GM04504 (cell line): Measurements from ENCODE around the gene AHI1.

ENCODE experiments used
- DNase-seq: peaks from one replicate; pipeline ENCODE4 v3.0.0-alpha.2; 2012; ENCODE audit warnings: low read depth

The AHI1 gene

DNA sequence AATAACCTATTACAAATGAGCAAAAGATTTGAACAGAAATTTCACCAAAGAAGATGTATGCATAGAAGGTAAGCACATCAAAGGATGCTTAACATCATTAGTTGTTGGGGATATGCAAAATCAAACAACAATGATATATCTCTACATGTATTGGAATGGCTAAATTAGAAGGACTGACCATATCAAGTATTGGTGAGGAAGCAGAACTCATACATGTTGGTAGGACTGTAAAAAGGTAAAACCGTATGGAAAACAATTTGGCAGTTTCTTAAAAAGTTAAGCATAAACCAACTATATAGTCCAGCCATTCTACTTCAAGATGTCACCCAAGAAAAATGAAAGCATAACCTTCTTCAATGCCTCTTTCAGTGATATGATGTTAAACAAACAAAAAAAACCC, 202.5 kb downstream of the AHI1 start:
- no peak for DNase-seq

DNA sequence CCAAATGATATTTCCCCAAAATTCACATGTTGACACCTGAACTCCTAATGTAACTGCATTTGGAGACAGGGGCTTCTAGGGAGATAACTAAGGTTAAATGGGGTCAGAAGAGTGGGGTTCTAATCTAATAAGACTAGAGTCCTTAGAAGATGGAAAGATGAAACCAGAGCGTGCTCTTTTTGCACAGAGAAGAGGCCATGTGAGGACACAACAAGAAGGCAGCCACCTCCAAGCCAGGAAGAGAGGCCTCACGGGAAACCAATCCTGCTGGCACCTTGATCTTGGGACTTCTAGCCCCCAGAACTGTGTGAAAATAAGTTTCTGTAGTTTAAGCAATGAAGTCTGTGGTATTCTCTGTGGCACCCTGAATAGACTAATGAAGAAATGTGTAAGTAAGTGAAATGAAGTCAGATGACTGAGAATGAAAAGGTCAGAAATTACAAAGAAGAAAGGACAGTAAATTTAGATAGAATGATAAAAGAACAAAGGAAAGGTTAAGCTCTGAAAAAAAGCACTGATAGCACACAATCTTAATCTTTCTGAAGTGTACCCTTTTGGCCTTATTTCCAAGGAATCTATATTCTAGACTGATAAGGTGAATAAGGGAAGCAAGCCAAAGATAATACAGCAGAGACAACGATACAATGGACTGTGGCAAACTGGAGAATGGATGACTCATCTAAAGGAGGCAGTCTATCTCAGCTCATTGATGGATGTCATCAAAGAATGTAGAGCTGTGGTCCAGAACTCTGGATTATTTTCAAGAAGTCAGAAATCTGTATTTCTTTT, 206.1 kb downstream of the AHI1 start:
- DNase-seq: no peak

DNA sequence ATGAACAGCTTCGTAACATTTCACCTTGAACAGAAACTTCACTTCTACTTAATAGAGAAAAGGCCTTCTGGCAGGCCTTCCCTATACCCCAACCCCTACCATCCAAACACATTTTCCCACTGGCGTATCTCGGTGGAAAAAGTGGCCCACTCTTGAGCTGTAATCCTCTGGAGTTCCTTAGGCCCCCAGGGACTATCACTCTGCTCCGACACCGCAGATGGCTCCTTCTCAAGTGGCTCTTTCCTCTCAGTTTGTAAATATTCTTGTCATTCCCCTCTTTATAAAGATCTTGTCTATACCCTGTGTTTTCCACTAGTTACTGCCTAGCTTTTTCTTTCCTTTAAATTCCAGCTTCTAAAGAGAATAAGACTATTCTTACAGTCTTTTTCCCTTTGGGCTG, 207.7 kb downstream of the AHI1 start:
- no peak for DNase-seq

DNA sequence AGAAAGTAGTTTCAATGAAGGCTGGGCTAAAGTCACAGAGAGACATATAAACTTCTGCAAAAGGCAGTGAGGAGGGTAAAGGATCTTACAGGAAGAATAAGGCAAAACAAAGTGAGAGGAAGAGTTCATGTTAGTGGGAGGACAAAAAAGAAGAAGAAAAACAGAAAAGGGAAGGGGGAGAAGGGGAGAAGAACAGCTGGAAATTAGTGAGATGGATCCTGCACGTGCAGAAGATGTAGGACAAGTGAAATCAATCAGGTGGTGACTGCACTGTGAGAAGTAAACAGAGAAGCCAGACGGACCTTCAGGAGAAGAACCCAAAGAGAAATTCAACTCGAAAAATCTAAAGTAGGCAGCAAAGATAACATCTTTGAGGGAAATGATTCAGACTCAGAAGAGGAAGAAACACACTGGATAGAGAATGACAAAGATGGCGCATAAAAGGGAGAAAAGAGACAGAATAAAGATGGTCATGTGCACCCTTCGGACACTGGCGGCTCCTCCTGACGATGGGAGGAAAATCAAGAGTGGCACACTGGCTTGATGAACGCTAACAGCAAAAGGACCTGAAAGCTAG, 210.5 kb downstream of the AHI1 start:
- no peak for DNase-seq

DNA sequence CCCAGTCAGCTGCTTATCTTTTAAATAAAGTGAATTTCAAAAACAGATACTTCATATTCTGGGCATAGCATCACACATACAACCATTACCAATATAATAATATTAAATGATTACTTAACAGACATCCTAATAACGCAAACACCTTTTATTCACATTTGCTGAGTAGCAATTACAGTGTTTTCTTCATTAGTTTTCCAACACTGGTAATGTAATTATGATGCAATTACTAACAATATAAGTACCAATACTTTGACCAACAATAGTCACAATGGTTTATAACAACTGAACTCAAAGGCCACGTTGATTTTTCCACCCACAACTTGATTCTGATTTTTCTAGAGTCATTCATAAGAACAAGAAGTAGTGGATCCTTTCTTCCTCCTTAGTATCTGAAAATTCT, 212.4 kb downstream of the AHI1 start:
- no peak for DNase-seq

DNA sequence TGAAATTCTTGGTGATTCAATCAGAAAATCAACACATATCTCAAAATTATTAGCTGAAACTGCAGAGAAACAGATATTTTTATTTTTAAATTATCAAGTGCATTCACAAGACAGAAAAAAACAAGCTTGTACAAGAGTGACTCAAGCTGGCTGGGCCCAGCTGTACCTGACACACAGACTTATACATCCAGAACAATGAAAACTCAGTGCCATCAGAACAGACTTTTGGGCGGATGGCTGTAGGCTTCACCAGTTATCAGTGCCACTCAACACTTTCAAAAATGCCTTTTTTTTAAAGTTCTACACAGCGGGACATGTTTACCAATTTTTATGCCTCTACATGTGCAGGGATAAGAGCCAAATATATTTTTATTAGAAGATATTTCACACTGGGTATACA, 213.6 kb downstream of the AHI1 start:
- no peak for DNase-seq

DNA sequence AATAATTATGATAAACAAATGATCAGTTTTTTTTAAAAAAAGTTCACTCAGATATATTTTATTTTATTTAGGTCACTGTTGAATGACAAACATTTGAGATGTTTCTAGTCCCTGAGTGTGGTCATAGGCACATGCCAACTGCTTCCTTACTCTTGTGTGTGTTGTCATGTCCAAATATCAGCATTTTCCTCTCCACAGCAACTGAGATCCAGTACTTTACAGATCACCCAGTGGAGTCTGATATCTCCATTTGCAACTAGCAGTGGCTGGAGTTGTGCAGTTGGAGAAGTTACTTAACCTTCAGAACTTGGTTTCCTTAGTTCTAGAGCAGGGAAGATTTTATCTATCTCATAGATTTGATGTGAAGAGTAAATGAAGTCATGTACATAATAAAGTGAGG, 215.1 kb downstream of the AHI1 start:
- DNase-seq: no peak

DNA sequence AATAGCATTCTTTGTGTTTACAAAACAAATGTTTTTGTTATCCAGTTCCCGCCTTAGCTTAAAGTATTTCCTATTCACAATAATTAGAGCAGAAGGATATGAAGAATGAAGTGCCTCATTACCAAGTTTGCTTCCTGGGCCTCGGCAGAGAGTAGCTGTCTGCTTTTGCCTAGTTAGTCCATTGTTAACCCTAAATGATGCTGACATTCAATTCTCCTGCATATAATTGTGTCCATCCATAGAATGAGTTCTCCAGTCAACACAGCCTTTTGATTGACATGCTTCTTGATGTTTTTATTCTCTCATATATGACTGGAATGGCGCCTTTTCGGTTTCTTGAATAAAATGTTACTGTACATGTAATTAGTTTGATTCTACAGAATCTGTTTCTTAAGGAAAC, 215.6 kb downstream of the AHI1 start:
- no peak for DNase-seq

DNA sequence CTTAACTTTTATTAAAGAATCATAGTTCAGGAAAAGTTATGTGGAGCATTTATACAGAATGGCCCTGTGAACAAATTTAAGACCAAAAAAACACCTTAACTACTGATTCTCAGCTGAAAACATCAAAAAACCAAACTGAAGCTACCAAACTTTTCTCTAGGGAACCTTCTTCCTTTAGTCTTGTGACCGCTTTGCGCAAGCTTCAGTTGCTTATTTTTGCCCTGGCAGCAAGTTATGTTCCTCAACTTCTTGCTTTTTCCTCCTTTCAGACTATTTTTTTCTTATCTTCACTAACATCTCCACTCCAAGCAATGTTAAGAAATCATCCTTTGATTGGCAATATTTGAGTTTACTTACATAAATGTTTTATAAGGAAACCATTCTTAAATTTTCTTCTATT, 216.3 kb downstream of the AHI1 start:
- DNase-seq: no peak

DNA sequence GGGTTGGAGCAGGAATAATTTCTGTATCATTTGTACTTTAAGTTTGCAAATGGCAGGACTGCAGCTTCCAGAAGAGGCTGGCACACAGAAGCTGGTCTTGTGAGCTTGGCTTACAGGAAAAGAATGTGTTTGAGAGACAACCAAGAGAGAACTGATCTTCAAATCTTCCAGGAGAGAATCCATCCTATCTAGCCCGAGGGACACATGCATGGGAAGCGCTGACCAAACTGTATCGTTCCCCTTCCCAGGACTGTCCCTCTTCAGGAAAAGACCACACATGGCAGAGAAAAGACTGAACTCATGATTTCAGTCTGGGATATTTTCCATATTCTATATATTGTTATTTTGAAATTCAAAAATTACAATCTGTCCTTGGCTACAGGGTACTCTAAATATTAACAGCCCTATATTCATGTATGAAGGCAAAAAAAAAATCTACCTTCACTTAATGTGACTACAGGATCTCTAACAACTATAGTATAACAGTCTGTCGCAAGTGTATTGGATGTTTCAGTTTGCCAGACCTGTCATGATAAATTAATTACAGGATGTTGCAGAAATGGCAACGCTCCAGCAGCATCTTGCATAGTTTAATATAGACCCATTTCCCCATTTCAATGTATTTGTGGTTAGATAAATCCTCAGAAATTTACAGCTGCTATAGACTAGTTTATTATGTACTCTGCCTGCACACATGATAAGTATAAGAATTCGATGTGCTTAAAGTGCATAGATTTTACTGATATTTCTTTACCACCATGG, 217.0 kb downstream of the AHI1 start:
- DNase-seq: peak; percentile 37

DNA sequence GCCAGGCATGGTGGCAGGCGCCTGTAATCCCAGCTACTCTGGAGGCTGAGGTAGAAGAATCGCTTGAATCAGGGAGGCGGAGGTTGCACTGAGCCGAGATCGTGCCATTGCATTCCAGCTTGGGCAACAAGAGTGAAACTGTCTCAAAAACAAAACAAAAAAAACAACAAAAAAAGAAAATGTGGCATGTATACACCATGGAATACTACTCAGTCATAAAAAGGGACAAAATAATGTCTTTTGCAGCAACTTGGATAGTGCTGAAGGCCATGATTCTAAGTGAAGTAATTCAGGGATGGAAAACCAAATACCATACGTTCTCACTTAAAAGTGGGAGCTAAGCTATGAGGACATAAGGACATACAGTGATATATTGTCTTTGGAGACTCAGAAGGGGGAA, 220.1 kb downstream of the AHI1 start:
- DNase-seq: no peak

DNA sequence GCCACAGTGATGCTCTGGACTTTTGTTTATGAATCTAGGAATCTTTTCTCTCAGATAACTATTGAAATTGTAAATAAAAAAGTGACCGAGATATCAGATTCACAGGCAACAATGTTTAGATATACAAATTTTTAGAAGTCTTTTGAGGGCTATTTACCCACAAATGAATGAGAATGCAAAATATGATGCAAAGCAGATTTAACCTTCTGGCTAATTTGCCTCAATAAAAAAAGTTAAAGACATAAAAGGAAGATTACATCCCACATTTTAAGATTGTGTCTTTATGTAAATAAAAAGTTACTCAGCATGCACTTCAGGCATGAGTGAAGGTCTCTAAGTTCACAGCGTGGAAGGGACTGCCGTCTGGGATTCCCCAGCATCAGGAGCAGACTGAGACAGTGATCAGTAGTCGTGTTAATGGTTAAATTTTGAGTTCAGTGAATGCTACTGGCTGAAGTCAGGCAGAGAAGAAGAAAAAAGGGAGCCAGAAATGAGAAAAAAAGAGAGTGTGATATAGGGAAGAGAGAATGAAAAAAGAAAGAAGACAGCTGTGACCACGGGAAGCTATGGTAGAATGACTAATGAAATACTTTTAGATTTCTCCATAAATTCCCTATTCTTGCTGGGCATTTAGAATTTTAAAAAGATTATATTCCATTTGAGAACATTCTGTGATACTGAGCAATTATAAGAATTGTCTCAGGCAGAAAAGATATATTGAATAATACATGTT, 222.8 kb downstream of the AHI1 start:
- no peak for DNase-seq

DNA sequence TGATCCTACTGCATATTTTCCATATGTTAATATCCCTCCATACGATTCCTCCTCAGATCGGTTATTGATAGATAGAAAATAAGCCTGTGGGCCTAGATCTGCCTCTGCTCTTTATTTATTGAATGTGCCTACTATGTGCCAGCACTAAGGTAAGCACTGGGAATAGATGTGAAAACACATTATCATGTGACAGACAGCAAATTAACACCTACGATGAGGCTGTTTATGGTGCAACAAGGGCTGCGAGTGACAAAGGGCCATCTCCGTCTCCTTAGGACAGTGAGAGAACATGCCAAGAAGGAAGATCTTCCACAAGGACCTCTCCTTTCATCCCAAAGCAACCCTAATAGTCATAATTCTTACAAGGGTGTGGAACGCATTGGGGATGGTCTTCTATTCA, 225.9 kb downstream of the AHI1 start:
- no peak for DNase-seq

DNA sequence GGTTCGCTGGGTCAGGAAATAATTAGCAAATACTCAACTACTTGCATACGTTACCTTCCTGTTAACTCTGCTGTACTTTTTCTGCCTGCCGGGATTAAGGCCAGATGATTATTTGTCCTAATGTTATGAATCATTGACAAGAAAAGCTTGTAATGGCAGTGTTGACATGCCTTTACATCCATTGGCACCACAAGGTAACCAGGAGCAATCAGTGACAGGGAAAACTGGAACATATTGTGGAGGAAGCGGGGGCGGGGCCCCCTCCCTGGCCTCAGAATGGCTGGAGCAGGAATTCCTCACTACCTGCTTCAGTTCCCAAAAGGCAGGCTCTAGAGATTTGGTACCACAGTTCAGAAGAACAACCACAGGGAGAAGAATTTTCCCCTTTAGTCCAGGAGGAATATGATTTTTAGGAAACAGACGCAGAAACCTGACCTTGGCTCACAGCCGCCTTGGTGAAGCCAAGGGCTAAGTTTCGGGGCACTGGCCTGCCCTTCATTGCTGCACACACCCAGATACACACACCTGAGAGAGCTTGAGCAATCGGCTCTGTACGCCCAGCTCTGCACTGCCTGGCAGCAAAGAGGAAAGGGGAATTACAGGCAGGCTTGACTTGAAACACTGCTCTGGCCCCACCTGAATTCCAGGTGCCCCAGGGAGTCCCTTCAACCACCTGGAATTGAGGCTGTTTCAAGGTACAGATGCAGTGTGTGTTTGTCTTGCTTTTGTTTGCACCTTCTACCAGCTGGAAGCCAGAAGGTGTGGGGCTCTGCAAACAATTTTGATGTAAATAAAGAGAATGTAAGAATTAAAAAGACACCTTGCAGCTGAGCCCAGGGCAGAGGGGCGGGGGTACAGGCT, 226.6 kb downstream of the AHI1 start:
- no peak for DNase-seq

DNA sequence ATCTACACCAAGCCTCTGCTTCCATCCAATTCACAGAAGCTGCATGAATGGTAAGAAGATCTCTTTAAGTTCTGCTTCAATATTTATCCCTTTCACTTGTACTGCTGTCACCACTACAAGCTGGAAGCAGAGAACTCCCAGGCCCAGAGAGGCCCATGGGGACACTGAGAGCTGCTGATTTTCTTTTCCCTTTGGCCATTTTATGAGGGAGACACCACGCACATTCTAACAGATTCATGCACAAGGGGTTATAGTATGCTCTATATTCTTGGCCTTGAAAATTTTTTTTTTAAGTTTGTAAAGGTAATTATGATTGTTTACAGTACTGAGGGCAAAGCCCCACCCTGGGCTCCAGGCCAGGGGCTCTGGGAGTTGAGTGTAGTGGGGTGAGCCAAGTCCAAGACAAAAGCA, 228.1 kb downstream of the AHI1 start:
- DNase-seq: no peak

DNA sequence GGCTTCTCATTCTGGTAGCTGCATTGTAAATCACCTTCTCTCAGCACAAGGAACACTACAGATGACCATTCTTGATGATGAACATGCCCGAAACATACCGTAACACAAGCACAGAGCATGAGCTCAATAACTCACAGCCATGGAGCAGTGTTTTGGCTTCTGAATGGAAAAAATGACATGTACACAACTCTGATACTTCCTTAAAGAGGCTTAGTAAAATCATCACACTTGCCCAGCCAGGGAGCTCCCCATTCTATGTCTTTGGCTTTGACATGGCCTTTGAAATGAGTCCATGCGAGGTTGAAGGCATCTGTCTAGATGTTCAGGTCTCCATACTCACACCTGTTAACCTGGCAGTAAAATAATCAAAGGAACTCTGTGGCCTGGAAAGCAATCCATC, 228.8 kb downstream of the AHI1 start:
- no peak for DNase-seq

DNA sequence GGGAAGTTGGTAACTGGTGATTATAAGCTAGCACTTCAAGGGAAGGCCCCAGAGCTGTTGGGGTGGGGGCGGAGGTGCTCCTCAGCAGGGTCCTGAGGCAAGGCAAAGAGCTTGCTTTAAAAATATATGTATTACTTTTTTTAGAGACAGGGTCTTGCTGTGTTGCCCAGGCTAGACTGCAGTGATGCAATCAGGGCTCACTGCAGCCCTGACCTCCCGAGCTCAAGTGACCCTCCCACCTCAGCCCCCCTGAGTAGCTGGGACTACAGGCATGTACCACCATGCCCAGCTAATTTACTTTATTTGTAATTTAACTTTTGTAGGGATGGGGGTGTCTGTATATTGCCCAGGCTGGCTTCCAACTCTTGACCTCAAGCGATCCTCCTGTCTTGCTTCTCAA, 229.3 kb downstream of the AHI1 start:
- no peak for DNase-seq

DNA sequence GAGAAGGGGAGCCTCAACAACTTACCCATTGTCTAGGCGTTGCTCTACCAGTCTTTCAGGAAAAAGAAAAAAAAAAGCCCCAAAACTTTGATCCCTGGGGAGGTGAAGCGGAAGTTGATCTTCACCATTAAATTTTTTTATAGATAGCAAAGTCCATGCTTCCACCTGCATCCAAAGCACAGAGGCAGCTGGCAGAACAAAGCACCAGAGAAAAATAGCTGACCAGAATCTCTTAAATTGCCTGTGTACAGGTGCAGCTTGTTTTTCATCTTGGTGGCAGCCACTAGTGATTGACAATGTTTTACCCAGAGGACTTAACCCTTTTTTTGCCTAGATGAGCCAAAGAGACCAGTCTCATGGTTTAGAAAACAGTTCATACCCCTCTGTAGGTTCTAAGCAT, 230.5 kb downstream of the AHI1 start:
- no peak for DNase-seq

DNA sequence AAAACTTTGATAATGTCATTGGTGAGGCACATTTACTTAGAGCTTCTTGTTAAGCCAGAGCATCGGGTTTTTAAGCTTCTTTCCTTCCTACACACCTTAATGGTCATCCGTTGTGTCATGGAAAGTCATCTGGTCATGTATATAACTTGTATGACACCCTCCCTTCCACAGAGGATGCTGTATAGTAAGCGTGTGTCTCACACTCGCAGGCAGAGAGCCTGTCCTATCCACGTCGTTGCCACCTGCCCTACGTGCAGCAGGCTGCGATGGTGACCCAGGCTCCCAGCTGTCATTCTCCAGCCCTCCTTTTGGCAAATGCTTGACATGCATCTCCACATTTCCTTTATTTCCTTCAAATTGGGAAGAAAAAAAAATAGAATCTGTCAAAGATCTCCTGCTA, 230.9 kb downstream of the AHI1 start:
- DNase-seq: no peak

DNA sequence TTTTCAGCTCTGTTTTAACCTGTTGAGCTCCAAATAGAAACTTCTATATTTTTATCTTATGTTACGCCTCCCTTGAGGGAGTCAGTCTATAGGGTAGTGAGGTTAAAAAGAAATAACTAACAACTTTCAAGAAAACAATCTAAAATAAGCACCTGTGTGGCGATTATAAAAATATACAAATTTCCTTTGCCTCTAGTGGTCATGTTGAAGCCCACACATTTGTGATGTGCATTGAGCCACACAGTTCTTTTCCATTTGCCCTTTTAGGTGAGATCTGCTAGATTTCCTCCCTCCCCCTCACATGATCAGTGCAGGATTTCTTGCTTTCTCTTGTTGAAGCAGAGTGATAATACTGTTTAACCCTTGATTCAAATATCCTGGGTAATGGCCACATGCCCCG, 232.3 kb downstream of the AHI1 start:
- no peak for DNase-seq

DNA sequence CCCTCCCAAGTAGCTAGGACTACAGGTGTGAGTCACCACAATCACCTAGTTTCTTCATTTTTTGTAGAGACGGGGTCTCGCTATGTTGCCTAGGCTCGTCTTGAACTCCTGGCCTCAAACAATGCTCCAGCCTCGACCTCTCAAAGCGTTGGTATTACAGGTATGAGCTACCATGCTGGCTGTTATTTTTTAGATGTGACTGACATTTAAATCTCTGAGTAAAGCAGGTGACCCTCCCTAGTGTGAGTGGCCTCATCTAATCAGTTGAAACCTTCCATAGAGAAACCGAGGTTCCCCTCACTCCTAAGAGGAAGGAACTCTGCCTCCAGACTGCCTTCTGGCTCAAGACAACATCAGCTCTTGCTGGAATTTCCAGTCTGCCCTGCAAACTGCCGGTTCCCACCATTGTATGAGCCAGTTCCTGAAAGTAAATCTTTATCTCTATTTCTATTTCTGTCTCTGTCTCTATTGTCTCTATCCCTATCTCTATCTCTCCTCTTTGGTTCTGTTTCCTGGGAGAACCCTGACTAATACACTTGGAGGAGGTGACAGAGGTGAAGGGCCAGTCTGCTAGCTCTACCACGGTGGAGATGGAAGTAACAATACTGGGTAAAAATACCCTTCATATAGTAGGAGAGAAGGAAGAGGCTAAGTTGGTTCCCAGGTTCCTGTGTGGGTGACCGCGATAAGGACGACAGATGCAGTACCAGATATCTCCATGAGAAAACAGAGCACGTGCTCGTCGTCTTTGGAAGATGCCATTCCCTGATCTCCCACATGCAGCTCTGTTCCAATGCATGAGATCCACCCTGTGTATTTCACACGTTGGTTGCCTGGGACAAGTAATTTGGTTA, 235.4 kb downstream of the AHI1 start:
- no peak for DNase-seq
